Karpas-422 (cell line): Measurements from ENCODE around the gene UBE2L5. TPM values are rescaled to one million over a fixed set of nuclear protein-coding genes. Genes with fewer than 3 reads are reported as not detected.

Experiments used
- DNase-seq: peaks from one replicate; pipeline ENCODE4 v3.0.0-alpha.2; 2015
- H2AFZ ChIP-seq: fragments of 200-600 bp; sonication (generic); 2 replicates; pipeline ENCODE4 v1.6.1; 2014; ENCODE audit warnings: antibody characterized with exemption, low read length, mixed read lengths
- H3K27ac ChIP-seq: fragments of 200-600 bp; sonication (generic); 2 replicates; pipeline ENCODE4 v1.5.1; 2014; ENCODE audit warnings: mild to moderate bottlenecking, low read length, moderate library complexity
- H3K27me3 ChIP-seq: fragments of 200-600 bp; sonication (generic); 2 replicates; pipeline ENCODE4 v1.6.1; 2014; ENCODE audit warnings: low read length, mixed read lengths
- H3K36me3 ChIP-seq: fragments of 200-600 bp; sonication (generic); 2 replicates; pipeline ENCODE4 v1.6.1; 2014; ENCODE audit warnings: low read length, mixed read lengths; ENCODE audit not compliant: insufficient read depth
- H3K4me1 ChIP-seq: fragments of 200-600 bp; sonication (generic); 2 replicates; pipeline ENCODE4 v1.6.1; 2014; ENCODE audit warnings: mild to moderate bottlenecking, low read length, mixed read lengths
- H3K4me2 ChIP-seq: fragments of 200-600 bp; sonication (generic); 2 replicates; pipeline ENCODE4 v1.6.1; 2014; ENCODE audit warnings: low read length, low read depth, mild to moderate bottlenecking; ENCODE audit not compliant: poor library complexity, severe bottlenecking
- H3K4me3 ChIP-seq: fragments of 200-600 bp; sonication (generic); 2 replicates; pipeline ENCODE4 v1.5.1; 2014; ENCODE audit warnings: mild to moderate bottlenecking, antibody characterized with exemption, low read length, mixed read lengths
- H3K79me2 ChIP-seq: fragments of 200-600 bp; sonication (generic); 2 replicates; pipeline ENCODE4 v1.6.1; 2014; ENCODE audit warnings: mild to moderate bottlenecking, low read length, mixed read lengths
- H3K9ac ChIP-seq: fragments of 200-600 bp; sonication (generic); 2 replicates; pipeline ENCODE4 v1.6.0; 2014; ENCODE audit warnings: low read length
- H3K9me2 ChIP-seq: fragments of 200-600 bp; sonication (generic), shearing (Covaris generic); replicated peaks from 2 replicates; pipeline ENCODE4 v1.6.0; 2014; ENCODE audit warnings: mild to moderate bottlenecking, low read length, moderate library complexity; ENCODE audit not compliant: insufficient read depth
- H3K9me3 ChIP-seq: fragments of 300-700, 200-600 bp; sonication (generic); 2 replicates; pipeline ENCODE4 v1.6.1; 2014; ENCODE audit warnings: low read length, mixed read lengths
- H4K20me1 ChIP-seq: fragments of 200-600 bp; sonication (generic); 2 replicates; pipeline ENCODE4 v1.6.1; 2014; ENCODE audit warnings: mild to moderate bottlenecking, antibody characterized with exemption, low read length, low read depth; ENCODE audit not compliant: insufficient read depth
- total RNA-seq: library from RNA; depleted of rRNA; stranded (reverse); fragments of >200 nt; shearing (Covaris generic); gene quantifications from 2 replicates; pipeline ENCODE4 v1.2.3, GENCODE V29; 2014; ENCODE audit warnings: low replicate concordance

The UBE2L5 gene
- total RNA-seq, 1 experiment from 2014 or later: not detected

DNA sequence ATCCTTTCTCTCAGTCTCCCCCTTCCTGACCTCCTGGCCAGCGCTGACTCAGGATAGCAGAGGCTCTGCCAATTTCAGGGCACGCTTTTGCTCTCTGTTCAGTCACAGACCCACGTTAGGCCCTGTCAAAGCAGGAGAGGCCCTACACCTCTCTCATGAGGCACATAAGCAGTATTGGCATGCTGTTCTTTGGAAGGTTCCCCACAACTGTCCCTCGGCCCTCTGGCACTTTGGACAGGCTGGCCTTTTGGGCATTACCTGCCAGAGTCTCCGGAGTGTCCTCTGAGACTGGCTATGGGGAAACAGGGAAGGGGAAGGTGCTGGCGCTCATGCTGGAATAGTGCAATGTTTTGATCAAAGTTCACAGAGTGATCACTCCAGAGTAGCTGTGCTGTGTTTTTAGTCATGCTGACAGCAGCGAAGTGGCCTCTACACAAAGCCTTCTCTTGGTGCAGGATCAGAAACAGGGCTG, 23.7 kb upstream of the UBE2L5 start:
- Histone ChIP-seq H3K36me3 (no peaks in the 10 kb centered on the region), H4K20me1 (no peaks in the 10 kb centered on the region), H3K9ac (no peak overlapping the region), H3K79me2 (no peaks in the 10 kb centered on the region), H3K27me3 (no peaks in the 10 kb centered on the region), H3K9me3 (no peaks in the 10 kb centered on the region), H3K27ac (no peak overlapping the region), H3K9me2 (no peaks in the 10 kb centered on the region), H3K4me3 (no peak overlapping the region), H3K4me1 (peaks cover 24% of the 10 kb centered on the region), H2AFZ (no peak overlapping the region), H3K4me2 (no peak overlapping the region)
- no peak for DNase-seq

DNA sequence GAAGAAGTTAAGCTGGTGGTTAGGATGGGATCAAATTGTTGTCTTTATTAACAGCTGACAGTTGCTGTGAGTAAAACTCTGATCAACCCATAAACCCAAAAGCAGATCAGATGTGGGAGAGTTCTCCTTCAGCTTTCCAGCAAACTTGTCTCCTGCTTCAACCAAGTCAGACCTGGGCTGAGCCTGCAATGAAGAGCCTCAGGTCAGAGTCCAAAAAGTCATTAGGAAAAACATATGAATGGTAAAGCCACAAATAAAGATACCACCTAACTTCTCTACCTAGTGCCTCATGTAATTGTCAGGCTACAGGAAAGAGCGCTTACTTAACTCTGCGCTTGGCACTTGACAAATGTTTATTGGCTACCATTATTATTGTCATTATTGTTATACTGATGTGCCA, 21.9 kb upstream of the UBE2L5 start:
- H3K79me2 ChIP-seq: no peaks in the 10 kb centered on the region
- no peak overlapping the region for H2AFZ ChIP-seq
- no peaks in the 10 kb centered on the region for H3K9me3 ChIP-seq
- no peak overlapping the region for H3K4me2 ChIP-seq
- no peak overlapping the region for H3K4me3 ChIP-seq
- H3K4me1 ChIP-seq: peaks cover 13% of the 10 kb centered on the region
- no peaks in the 10 kb centered on the region for H3K36me3 ChIP-seq
- no peaks in the 10 kb centered on the region for H4K20me1 ChIP-seq
- no peaks in the 10 kb centered on the region for H3K27me3 ChIP-seq
- no peaks in the 10 kb centered on the region for H3K9me2 ChIP-seq
- no peak for DNase-seq
- no peak overlapping the region for H3K9ac ChIP-seq
- no peak overlapping the region for H3K27ac ChIP-seq

DNA sequence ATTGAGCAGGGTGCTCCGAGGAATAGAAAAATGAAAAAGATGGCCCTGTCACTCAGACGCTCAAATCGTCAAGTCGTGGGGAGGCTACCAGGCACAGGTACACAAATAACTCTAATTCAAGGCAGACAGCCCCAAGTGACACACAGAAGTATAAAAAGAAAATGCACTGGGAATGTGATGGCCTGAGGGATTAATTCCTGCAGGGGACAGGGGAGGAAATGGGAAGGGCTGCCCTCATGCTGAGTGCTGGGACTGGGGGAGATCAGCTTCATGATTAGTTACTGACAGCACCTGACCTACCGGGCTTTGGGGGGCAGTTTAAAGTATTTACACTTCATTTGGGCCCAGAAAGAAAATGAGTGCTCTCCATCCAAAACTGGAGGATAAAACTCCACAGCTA, 20.9 kb upstream of the UBE2L5 start:
- H3K4me2 ChIP-seq: no peak overlapping the region
- H2AFZ ChIP-seq: no peak overlapping the region
- no peaks in the 10 kb centered on the region for H3K27me3 ChIP-seq
- peaks cover 8% of the 10 kb centered on the region for H3K4me1 ChIP-seq
- no peak overlapping the region for H3K27ac ChIP-seq
- no peaks in the 10 kb centered on the region for H3K79me2 ChIP-seq
- no peak overlapping the region for H3K9ac ChIP-seq
- H3K9me2 ChIP-seq: no peaks in the 10 kb centered on the region
- H3K36me3 ChIP-seq: no peaks in the 10 kb centered on the region
- no peak for DNase-seq
- no peaks in the 10 kb centered on the region for H3K9me3 ChIP-seq
- H4K20me1 ChIP-seq: no peaks in the 10 kb centered on the region
- no peak overlapping the region for H3K4me3 ChIP-seq

GRCh38 chr13:30403456-30403855, 18.8 kb upstream of the UBE2L5 start:
- Histone ChIP-seq H3K4me3 (no peak overlapping the region), H2AFZ (no peak overlapping the region), H3K27me3 (no peaks in the 10 kb centered on the region), H3K4me1 (peaks cover 16% of the 10 kb centered on the region), H3K9ac (no peak overlapping the region), H3K36me3 (no peaks in the 10 kb centered on the region), H4K20me1 (no peaks in the 10 kb centered on the region), H3K9me2 (no peaks in the 10 kb centered on the region), H3K4me2 (no peak overlapping the region), H3K9me3 (no peaks in the 10 kb centered on the region), H3K27ac (no peak overlapping the region), H3K79me2 (no peaks in the 10 kb centered on the region)
- DNase-seq: no peak

DNA sequence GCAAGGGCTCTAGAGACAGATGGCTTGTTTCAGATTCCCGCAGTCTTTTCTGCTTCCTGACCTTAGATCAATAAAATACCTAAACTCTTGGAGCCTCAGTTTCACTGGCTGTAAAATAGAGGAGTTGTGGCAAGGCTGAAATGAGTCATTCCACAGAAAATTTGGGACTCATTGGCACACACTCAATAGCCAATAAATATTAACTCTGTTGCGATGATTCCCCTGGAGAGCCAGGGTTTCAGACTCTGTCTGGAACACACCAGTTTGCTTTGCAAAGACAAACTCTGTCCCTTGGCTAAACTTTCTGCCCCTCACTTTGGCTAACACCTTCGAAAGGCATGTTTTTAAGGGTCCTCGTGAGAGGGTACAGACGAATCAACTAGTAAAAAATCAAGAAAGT, 18.1 kb upstream of the UBE2L5 start:
- Histone ChIP-seq H2AFZ (no peak overlapping the region), H3K79me2 (no peaks in the 10 kb centered on the region), H3K9me2 (no peaks in the 10 kb centered on the region), H3K27ac (no peak overlapping the region), H3K4me3 (no peak overlapping the region), H3K9me3 (no peaks in the 10 kb centered on the region), H3K27me3 (no peaks in the 10 kb centered on the region), H3K36me3 (no peaks in the 10 kb centered on the region), H3K4me1 (peaks cover 22% of the 10 kb centered on the region), H3K9ac (no peak overlapping the region), H3K4me2 (no peak overlapping the region), H4K20me1 (no peaks in the 10 kb centered on the region)
- DNase-seq: no peak

GRCh38 chr13:30406779-30407416, 15.4 kb upstream of the UBE2L5 start:
- H3K4me3 ChIP-seq: no peak overlapping the region
- no peak overlapping the region for H3K9ac ChIP-seq
- peak overlapping the region; percentile 52; the same call in 1 of the 2 replicates for H2AFZ ChIP-seq
- H3K27me3 ChIP-seq: no peaks in the 10 kb centered on the region
- H3K4me2 ChIP-seq: no peak overlapping the region
- H3K4me1 ChIP-seq: peaks cover 22% of the 10 kb centered on the region
- no peaks in the 10 kb centered on the region for H3K9me3 ChIP-seq
- no peaks in the 10 kb centered on the region for H4K20me1 ChIP-seq
- no peak for DNase-seq
- H3K27ac ChIP-seq: no peak overlapping the region
- H3K79me2 ChIP-seq: no peaks in the 10 kb centered on the region
- no peaks in the 10 kb centered on the region for H3K9me2 ChIP-seq
- no peaks in the 10 kb centered on the region for H3K36me3 ChIP-seq

DNA sequence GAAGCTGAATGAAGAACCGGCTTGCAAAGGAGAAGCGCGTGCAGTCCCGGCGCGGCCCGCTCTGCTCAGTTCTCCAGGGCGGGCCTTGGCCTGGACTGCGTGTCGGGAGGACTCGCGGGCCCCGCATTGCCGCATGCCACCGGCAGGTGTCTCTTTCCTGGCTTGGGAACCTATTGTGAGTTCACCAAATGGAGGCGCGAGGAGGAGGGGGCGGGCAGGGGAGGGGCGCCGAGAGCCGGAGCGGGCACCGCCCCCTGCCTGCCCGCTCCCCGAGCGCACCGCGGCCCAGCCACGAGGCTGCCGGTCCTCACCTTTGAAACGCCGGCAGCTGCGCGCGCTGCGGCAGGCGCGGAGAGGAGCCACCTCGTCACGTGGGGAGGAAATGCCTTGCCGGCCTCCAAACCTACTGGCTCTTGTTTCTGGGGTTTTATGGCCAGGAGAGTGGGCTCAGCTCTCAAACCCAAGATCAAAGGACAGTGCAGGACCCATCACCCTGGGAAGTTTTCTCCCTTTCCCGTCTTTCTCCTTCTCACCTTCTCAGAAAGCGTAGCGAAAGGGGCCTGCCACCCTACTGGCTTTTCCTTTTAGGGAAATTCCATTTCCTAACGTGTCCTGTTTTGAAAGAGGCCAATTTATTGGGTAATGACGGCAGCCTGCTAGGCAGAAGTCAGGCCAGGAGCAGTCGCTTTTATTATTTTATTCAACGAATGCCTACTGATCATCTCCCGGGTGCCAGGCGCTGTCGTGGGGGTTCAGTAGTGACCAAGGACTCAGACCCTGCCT, 13.8 kb upstream of the UBE2L5 start:
- Histone ChIP-seq H3K4me3 (no peak overlapping the region), H3K9ac (peak overlapping the region; percentile 51), H3K4me2 (peak overlapping the region; percentile 37), H3K4me1 (peaks cover 28% of the 10 kb centered on the region), H3K9me3 (no peaks in the 10 kb centered on the region), H3K79me2 (no peaks in the 10 kb centered on the region), H4K20me1 (no peaks in the 10 kb centered on the region), H3K9me2 (no peaks in the 10 kb centered on the region), H3K27me3 (no peaks in the 10 kb centered on the region), H3K36me3 (no peaks in the 10 kb centered on the region), H3K27ac (0 out of 2 replicates have a peak overlapping the region, but pooled peaks have one; percentile 19), H2AFZ (peak overlapping the region; percentile 91)
- peak; percentile 97 for DNase-seq

GRCh38 chr13:30409886-30410704, 12.2 kb upstream of the UBE2L5 start:
- peaks cover 37% of the 10 kb centered on the region for H3K4me1 ChIP-seq
- H3K9me3 ChIP-seq: no peaks in the 10 kb centered on the region
- no peak for DNase-seq
- no peaks in the 10 kb centered on the region for H4K20me1 ChIP-seq
- no peak overlapping the region for H3K4me2 ChIP-seq
- no peaks in the 10 kb centered on the region for H3K9me2 ChIP-seq
- H3K27ac ChIP-seq: no peak overlapping the region
- H3K4me3 ChIP-seq: no peak overlapping the region
- H3K36me3 ChIP-seq: no peaks in the 10 kb centered on the region
- H2AFZ ChIP-seq: no peak overlapping the region
- H3K9ac ChIP-seq: no peak overlapping the region
- no peaks in the 10 kb centered on the region for H3K79me2 ChIP-seq
- H3K27me3 ChIP-seq: no peaks in the 10 kb centered on the region
